Bronchial epithelial cell (primary cell): ENCODE measurements around the gene BCAR1. TPM values are rescaled to one million over a fixed set of nuclear protein-coding genes. Genes with fewer than 3 reads are reported as not detected.

Experiments
- DNase-seq: peaks from one replicate; pipeline ENCODE4 v3.0.0-alpha.2; 2010; ENCODE audit warnings: low read depth
- FAIRE-seq: peaks from 2 replicates; lab custom pipeline; 2011; peaks lifted over from hg19 to GRCh38; lab: Jason Lieb, UNC
- H3K27me3 ChIP-seq: 2 replicates; pipeline ENCODE4 v1.5.1; 2011; ENCODE audit warnings: low read length; ENCODE audit not compliant: control insufficient read depth, insufficient read depth
- H3K36me3 ChIP-seq: 2 replicates; pipeline ENCODE4 v1.5.1; 2011; ENCODE audit warnings: low read length; ENCODE audit not compliant: control insufficient read depth, insufficient read depth
- H3K4me3 ChIP-seq: 2 replicates; pipeline ENCODE4 v1.5.1; 2011; ENCODE audit warnings: mild to moderate bottlenecking, low read depth, low read length, control low read depth
- total RNA-seq: library from RNA; depleted of rRNA; stranded (reverse); fragments of >200 nt; gene quantifications from 2 replicates; pipeline ENCODE4 v1.2.1, GENCODE V29; 2014
- TF ChIP-seq, protein P1 (sequence below): IDR thresholded peaks from 2 replicates; pipeline ENCODE4 v1.5.1; 2011; ENCODE audit warnings: mild to moderate bottlenecking, moderate library complexity, low read length, control low read depth, inconsistent platforms; ENCODE audit not compliant: insufficient read depth, severe bottlenecking

BCAR1 gene
- total RNA-seq, 1 donor from 2014 or later = 44.2 TPM

DNA sequence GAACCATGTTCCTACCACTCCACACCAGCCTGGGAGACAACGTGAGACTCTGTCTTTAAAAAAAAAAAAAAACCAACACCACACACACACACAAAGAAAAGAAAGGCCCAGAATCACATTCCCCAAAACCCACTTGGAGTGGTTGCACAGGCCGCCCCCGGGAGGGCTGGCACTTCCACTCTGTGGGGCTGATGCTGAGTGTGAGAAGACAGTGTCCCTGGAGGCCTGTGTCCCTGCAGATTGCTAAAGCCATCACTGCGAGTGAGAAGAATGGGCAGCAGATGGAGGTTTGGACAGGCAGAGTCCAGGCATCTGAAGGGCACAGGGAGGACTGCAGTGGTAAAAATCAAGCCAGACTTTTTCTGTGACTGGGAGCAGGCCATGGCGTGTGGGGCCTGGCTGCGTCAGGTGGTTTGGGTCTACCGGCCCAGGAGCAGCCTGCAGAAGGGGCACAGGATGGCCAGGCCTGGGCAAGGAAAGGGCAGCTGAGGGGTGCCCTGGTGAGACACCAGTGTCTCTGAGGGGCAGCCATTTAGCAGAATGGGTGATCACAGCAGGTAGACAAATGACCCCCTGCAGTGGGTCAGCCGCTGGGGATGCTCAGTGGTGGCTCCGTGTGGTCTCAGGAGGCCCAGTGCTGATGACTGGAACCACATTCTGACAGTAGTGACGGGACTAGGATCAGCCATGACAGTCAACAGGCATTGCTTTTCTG lies 57.5 kb downstream of the BCAR1 start:
- TF ChIP-seq, protein P1, sequence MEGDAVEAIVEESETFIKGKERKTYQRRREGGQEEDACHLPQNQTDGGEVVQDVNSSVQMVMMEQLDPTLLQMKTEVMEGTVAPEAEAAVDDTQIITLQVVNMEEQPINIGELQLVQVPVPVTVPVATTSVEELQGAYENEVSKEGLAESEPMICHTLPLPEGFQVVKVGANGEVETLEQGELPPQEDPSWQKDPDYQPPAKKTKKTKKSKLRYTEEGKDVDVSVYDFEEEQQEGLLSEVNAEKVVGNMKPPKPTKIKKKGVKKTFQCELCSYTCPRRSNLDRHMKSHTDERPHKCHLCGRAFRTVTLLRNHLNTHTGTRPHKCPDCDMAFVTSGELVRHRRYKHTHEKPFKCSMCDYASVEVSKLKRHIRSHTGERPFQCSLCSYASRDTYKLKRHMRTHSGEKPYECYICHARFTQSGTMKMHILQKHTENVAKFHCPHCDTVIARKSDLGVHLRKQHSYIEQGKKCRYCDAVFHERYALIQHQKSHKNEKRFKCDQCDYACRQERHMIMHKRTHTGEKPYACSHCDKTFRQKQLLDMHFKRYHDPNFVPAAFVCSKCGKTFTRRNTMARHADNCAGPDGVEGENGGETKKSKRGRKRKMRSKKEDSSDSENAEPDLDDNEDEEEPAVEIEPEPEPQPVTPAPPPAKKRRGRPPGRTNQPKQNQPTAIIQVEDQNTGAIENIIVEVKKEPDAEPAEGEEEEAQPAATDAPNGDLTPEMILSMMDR = no peak
- no peak for FAIRE-seq
- Histone ChIP-seq H3K36me3 (no peaks in the 10 kb centered on the region), H3K27me3 (peaks cover 4% of the 10 kb centered on the region), H3K4me3 (no peak overlapping the region)
- DNase-seq = no peak

DNA sequence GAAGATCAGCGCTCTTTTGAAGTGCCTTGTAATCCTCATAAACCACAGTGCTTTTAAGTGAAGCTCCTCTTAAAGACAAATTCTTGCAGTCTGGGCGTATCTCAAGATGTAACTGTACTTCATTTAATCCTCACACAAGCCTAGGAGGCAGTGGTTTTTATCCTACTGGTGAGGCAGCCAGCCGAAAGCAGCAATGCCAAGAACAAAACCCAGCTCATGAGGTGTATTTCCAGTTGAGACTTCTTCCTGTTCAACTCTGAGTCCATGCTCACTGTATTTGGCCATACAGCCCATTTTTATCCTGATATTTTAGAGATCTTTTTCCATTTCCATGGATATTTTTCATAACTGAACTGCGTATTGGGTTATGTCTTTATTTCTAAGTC lies 58.2 kb downstream of the BCAR1 start:
- Histone ChIP-seq H3K27me3 (peaks cover 4% of the 10 kb centered on the region), H3K36me3 (no peaks in the 10 kb centered on the region), H3K4me3 (no peak overlapping the region)
- TF ChIP-seq, protein P1 = no peak
- DNase-seq (no peak), FAIRE-seq (no peak)

DNA sequence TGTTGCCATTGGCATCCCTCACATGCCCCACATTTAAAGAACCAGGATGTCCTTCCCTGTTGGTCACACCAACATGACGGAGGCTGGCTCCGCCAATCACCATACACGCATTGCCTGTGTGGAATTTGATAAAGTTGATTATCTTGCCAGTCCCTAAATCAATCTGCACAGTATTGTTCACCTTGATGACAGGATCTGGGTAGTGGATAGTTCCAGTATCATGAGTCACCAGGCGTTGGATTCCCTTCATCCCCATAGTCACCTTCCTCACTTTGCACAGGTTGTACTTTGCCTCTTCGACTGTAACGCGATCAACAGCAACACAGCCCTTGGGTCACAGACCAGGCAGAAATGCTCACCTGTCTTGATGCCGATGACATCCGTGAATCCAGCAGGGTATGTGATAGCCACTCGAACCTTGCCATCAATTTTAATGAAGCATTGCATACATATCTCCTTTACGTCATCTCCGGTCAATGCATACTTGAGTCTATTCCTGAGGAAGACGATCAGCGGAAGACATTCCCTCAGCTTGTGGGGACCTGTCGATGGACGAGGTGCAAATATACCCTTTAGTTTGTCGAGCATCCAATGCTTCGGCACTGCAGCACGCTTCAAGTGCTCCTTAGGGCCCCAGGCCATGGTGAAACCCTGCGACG lies 58.7 kb downstream of the BCAR1 start:
- TF ChIP-seq, protein P1 = no peak
- no peak overlapping the region for H3K4me3 ChIP-seq
- DNase-seq (peak; percentile 37), FAIRE-seq (peak; percentile 99)
- peaks cover 2% of the 10 kb centered on the region for H3K27me3 ChIP-seq
- no peaks in the 10 kb centered on the region for H3K36me3 ChIP-seq

DNA sequence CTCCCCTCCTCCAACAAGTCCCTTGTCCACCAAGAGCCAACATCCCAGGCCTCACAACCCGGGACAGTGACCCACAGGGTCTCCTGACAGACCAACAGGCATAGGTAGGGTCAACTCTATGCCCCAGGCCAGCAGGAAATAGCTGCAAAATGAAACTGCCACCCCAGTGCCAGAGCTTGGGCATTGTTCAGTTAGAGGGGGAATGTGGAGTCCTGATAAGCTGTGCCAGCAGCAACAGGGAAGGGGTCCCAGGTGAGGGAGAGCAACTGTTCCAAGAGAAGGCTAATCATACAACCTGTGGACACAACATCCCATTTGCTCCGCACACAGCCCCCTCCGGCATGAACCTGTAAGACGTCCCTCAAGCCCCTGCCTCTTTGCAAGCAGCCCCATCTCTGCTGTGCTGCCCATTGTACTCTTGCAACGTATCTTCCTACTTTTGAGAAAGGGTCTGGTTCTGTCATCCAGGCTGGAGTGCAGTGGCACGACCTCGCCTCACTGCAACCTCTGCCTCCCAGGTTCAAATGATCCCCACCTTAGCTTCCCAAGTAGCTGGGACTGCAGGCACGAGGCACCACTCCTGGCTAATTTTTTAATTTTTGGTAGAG lies 61.7 kb downstream of the BCAR1 start:
- Histone ChIP-seq H3K36me3 (no peaks in the 10 kb centered on the region), H3K4me3 (no peak overlapping the region), H3K27me3 (no peaks in the 10 kb centered on the region)
- FAIRE-seq (no peak), DNase-seq (no peak)
- TF ChIP-seq, protein P1 = no peak

DNA sequence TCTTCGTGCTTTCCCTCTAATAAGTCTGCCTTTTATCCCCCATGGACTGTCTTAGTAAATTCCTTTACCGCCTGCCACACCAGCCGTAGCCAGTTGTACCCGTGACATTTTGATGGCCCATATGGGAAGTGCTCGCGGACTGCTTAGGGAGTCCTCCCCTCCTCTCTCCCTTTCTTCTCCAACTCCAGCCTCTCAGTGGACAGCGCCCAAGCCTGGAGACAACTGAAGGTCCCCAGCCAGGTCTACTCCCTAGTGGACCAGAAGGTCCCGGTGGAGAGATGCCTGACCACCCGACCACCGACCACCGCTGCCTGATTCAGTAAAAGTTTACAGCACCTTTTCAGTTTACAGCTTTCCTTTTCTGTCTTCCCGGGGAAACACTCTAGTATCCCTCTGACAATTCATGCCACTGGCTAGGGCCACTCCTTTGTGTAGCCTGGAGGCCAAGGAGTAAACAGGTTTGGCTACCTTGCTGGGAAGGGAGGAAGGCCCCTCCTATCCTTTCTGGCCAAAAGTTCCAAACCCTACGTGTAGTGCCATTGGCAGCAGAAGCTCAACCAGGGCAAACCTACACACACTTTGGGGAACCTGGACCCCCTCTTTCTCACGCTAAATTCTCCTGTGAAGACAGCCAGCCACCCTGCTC lies 62.5 kb downstream of the BCAR1 start:
- DNase-seq = peak; percentile 8
- no peak overlapping the region for H3K4me3 ChIP-seq
- H3K36me3 ChIP-seq = no peaks in the 10 kb centered on the region
- FAIRE-seq = no peak
- no peaks in the 10 kb centered on the region for H3K27me3 ChIP-seq
- TF ChIP-seq, protein P1 = no peak
